Measurements from ENCODE around the gene DHDDS. TPM values are rescaled to one million over a fixed set of nuclear protein-coding genes. Genes with fewer than 3 reads are reported as not detected.

DHDDS gene
- total and polyA plus RNA-seq, 2 of the 13 experiments (the other 11 are each of a cell fraction or from before 2014, with no cell fraction given): 18.9 to 28.3 TPM

DNA sequence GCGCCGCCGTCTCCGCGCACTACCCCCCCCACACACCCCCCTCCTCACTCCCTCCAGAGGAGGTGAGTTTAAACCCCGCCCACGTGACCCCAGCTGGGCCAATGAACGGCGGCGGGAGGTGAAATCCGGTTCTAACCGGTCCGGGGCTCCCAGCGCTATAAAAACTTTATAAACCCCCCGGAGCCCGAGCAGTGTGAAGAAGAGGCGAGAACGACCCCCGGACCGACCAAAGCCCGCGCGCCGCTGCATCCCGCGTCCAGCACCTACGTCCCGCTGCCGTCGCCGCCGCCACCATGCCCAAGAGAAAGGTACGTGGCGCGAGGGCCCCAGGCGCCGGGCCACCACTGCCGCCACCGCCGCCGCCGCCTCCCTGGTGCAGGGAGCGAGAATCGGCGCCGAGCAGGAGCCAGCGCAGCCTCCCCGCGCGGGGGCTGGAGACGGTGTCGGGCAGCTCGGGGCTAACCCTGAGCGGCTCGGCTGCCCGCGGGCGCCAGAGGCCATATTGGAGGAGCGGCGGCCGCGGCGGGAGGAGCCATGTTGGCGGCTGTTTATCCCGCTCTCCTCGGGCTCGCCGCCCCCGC lies 40.3 kb downstream of the DHDDS start, which contains the start of gene HMGN2 (continued):
- TF ChIP-seq ZNF318 (CRISPR knock-in tag; IDR thresholded peaks at IDR 0.05): no peak
- no peak for TF ChIP-seq SRF (IDR thresholded peaks at IDR 0.05; ENCODE audit: low read depth, low read length)
- TF ChIP-seq NFKB2 (CRISPR knock-in tag; IDR thresholded peaks at IDR 0.05; ENCODE audit: borderline replicate concordance): no peak
- TF ChIP-seq, protein P1, sequence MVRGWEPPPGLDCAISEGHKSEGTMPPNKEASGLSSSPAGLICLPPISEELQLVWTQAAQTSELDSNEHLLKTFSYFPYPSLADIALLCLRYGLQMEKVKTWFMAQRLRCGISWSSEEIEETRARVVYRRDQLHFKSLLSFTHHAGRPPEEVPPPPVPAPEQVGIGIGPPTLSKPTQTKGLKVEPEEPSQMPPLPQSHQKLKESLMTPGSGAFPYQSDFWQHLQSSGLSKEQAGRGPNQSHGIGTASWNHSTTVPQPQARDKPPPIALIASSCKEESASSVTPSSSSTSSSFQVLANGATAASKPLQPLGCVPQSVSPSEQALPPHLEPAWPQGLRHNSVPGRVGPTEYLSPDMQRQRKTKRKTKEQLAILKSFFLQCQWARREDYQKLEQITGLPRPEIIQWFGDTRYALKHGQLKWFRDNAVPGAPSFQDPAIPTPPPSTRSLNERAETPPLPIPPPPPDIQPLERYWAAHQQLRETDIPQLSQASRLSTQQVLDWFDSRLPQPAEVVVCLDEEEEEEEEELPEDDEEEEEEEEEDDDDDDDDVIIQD (CRISPR knock-in tag; IDR thresholded peaks at IDR 0.05; ENCODE audit: low read depth): no peak
- no peak for TF ChIP-seq ZC3H4 (CRISPR knock-in tag; IDR thresholded peaks at IDR 0.05; ENCODE audit: borderline replicate concordance)
- TF ChIP-seq FUBP1 (CRISPR knock-in tag; IDR thresholded peaks at IDR 0.05; ENCODE audit: borderline replicate concordance): no peak
- TF ChIP-seq EP300 (IDR thresholded peaks at IDR 0.05; ENCODE audit: low read depth in 2 of 2, low read length in 2 of 2): no peak
- TF ChIP-seq EP300 (CRISPR knock-in tag; IDR thresholded peaks at IDR 0.05; ENCODE audit: borderline replicate concordance): no peak
- TF ChIP-seq SRSF4 (IDR thresholded peaks at IDR 0.05; ENCODE audit: low read depth, low read length, poor library complexity, severe bottlenecking): no peak
- TF ChIP-seq ZNF883 (CRISPR knock-in tag; IDR thresholded peaks at IDR 0.05; ENCODE audit: not compliant biosample characterization): peak; percentile 10
- TF ChIP-seq ZNF781 (CRISPR knock-in tag; IDR thresholded peaks at IDR 0.05; ENCODE audit: borderline replicate concordance, not compliant biosample characterization): no peak
